Daoy (cell line): ENCODE measurements around the gene EXOSC2. TPM values are rescaled to one million over a fixed set of nuclear protein-coding genes. Genes with fewer than 3 reads are reported as not detected.
A peak's percentile ranks its signal among the peaks of the same experiment; 100 is the strongest.

Experiments used
- DNase-seq: peaks from one replicate; pipeline ENCODE4 v3.0.0-alpha.2; 2015; ENCODE audit warnings: low read depth
- total RNA-seq: library from RNA; depleted of rRNA; stranded (reverse); fragments of >200 nt; shearing (Covaris generic); gene quantifications from 2 replicates; pipeline ENCODE4 v1.2.3, GENCODE V29; 2014; rRNA removed

The EXOSC2 gene
- total RNA-seq, 1 experiment from 2014 or later, result 95.9 TPM

- no peak for DNase-seq
Measured at GRCh38 chr9:130738281-130738680, 44.7 kb downstream of the EXOSC2 start.

DNA sequence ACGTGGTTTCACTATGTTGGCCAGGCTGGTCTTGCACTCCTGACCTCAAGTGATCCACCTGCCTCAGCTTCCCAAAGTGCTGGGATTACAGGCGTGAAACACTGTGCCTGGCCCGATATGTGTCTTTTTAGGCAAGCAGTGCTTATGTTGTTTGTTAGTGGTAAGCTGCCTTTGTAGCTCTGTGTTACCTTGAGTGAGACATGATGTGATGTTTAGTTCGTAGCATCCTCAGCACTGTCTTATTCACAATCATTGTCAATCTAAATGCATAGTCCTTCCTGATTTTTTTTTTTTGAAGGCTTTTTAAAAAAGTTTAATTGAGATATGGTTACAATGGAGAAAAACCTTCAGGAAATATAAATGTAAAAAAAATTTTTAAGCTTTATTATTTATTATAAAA, 45.5 kb downstream of the EXOSC2 start:
- DNase-seq, result no peak

GRCh38 chr9:130740218-130741023, 46.8 kb downstream of the EXOSC2 start:
- no peak for DNase-seq

- DNase-seq, result no peak
Measured at GRCh38 chr9:130741024-130741305, 47.4 kb downstream of the EXOSC2 start.

GRCh38 chr9:130741831-130742449, 48.4 kb downstream of the EXOSC2 start:
- DNase-seq, result peak; percentile 56

- no peak for DNase-seq
Measured at GRCh38 chr9:130743656-130744055, 50.1 kb downstream of the EXOSC2 start.

DNA sequence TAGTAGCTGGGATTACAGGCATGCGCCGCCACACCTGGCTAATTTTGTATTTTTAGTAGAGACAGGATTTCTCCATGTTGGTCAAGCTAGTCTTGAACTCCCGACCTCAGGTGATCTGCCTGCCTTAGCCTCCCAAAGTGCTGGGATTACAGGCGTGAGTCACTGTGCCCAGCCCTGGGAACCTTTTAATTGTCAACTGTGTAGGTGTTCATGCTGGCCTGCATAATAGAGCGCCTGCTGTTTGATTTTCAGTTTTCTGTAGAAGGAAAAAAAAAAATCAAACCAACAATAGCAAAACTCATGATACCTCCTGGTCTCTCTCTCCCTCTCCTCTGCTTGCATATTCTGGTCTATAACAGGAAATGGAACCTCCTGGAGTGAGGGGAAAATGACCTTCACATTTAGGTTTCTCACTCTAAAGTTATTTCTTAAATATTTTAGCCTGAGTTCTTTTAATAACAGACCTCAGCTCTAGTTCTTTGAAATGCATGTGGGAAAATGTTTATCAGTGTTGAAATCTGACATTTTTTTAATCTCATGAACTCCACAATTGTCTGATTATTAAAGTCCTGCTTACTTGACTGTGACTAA, 51.7 kb downstream of the EXOSC2 start:
- no peak for DNase-seq

GRCh38 chr9:130745829-130746228, 52.2 kb downstream of the EXOSC2 start:
- no peak for DNase-seq

GRCh38 chr9:130746434-130747212, 53.0 kb downstream of the EXOSC2 start:
- DNase-seq, result no peak

- DNase-seq, result no peak
Measured at GRCh38 chr9:130751631-130752355, 58.2 kb downstream of the EXOSC2 start.

Other genes starting within 250 kb of the EXOSC2 start
- 84.5 and 86.7 TPM in 2 replicates for gene ASS1, start 248.8 kb upstream of the EXOSC2 start, total RNA-seq
- gene FUBP3, start 114.2 kb upstream of the EXOSC2 start, total RNA-seq, result 61.5 and 80.6 TPM in 2 replicates
- gene PRDM12, start 29.2 kb upstream of the EXOSC2 start, total RNA-seq, result not detected in 2 replicates
- 26.5 and 27.9 TPM in 2 replicates for gene ABL1, start 141.5 kb downstream of the EXOSC2 start, total RNA-seq
- not detected in 2 replicates for gene QRFP, start 203.0 kb downstream of the EXOSC2 start, total RNA-seq
- 3.3 and 11.0 TPM in 2 replicates for gene FIBCD1, start 245.5 kb downstream of the EXOSC2 start, total RNA-seq